T-cell (primary cell): Measurements from ENCODE around the gene UNKL. TPM values are rescaled to one million over a fixed set of nuclear protein-coding genes. Genes with fewer than 3 reads are reported as not detected.
"Not testable (repeated sequence)": the region's sequence is repeated elsewhere in the genome, so short reads cannot be mapped to it uniquely, and the experiment has no call there.

Experiments
- ATAC-seq, 4 experiments: fragments of 200-7000 bp in 3 of 4; fragments of 150-1000 bp in 1 of 4; cut with Tn5 transposase; replicated peaks in 1 of 4; 1 replicate in 3 of 4; 2 replicates in 1 of 4; pipeline ENCODE4 v1.10.0; 2021; ENCODE audit warnings: moderate library complexity in 3 of 4, mild to moderate bottlenecking in 2 of 4, moderate number of reproducible peaks in 1 of 4
- CTCF ChIA-PET, 2 donors: fragments of 300-600 bp; sonication (Branson Sonifier 250); formaldehyde crosslinking; loops; one replicate each; lab custom pipeline; 2022; ENCODE audit warnings: antibody characterized with exemption in 2 of 2; lab: Charles Lee
- POLR2A ChIA-PET, 2 donors: fragments of 300-600 bp; sonication (Branson Sonifier 250); formaldehyde crosslinking; loops; one replicate each; lab custom pipeline; 2022; ENCODE audit warnings: antibody characterized with exemption in 2 of 2; lab: Charles Lee
- DNase-seq, 35 experiments: peaks; one replicate each; pipeline versions ENCODE4 v3.0.0 to v3.0.0-alpha.2; 2013 to 2023
- H3K27ac ChIP-seq: one replicate; pipeline ENCODE4 v1.5.1; 2013; ENCODE audit warnings: low read length
- H3K27me3 ChIP-seq, 2 experiments: replicated peaks in 1 of 2; 1 replicate in 1 of 2; 2 replicates in 1 of 2; pipeline versions ENCODE4 v1.6.1 to v1.7.0; 2013; ENCODE audit warnings: low read length in 1 of 2, mixed read lengths in 1 of 2; ENCODE audit not compliant: control insufficient read depth in 2 of 2, insufficient read depth in 2 of 2; ENCODE audit errors: extremely low read depth in 1 of 2
- H3K36me3 ChIP-seq, 2 donors: 1 replicate in 1 of 2; 2 replicates in 1 of 2; pipeline versions ENCODE4 v1.6.1 to v1.7.0; 2013; ENCODE audit warnings: low read length in 1 of 2; ENCODE audit not compliant: control insufficient read depth in 2 of 2, insufficient read depth in 1 of 2; ENCODE audit errors: extremely low read depth in 1 of 2
- H3K4me1 ChIP-seq, 2 experiments: 1 replicate in 1 of 2; 2 replicates in 1 of 2; pipeline versions ENCODE4 v1.6.1 to v1.7.0; 2013; ENCODE audit warnings: low read length in 2 of 2, mixed read lengths in 1 of 2; ENCODE audit not compliant: insufficient read depth in 2 of 2, control insufficient read depth in 1 of 2; ENCODE audit errors: extremely low read depth in 1 of 2
- H3K4me3 ChIP-seq, 2 donors: 1 replicate in 1 of 2; 2 replicates in 1 of 2; pipeline versions ENCODE4 v1.5.1 to v1.7.0; 2013; ENCODE audit warnings: mild to moderate bottlenecking in 2 of 2, low read length in 1 of 2, moderate library complexity in 1 of 2; ENCODE audit not compliant: control insufficient read depth in 1 of 2; ENCODE audit errors: extremely low read depth in 1 of 2
- H3K9me3 ChIP-seq: 2 replicates; pipeline ENCODE4 v1.7.0; 2013
- H3K27ac Mint-ChIP-seq, 2 donors: one replicate each; pipeline ENCODE4 v1.8.0; 2020 to 2021; ENCODE audit warnings: mild to moderate bottlenecking in 2 of 2, mixed read lengths in 2 of 2
- H3K27me3 Mint-ChIP-seq, 2 donors: one replicate each; pipeline ENCODE4 v1.8.0; 2021 to 2022; ENCODE audit warnings: mixed read lengths in 2 of 2
- H3K36me3 Mint-ChIP-seq: one replicate; pipeline ENCODE4 v1.8.0; 2021; ENCODE audit warnings: mixed read lengths
- H3K4me1 Mint-ChIP-seq, 3 donors: one replicate each; pipeline ENCODE4 v1.8.0; 2020 to 2022; ENCODE audit warnings: mixed read lengths in 3 of 3, mild to moderate bottlenecking in 1 of 3
- H3K4me3 Mint-ChIP-seq, 3 donors: one replicate each; pipeline ENCODE4 v1.8.0; 2020 to 2022; ENCODE audit warnings: mild to moderate bottlenecking in 3 of 3, mixed read lengths in 3 of 3, moderate library complexity in 3 of 3
- H3K9me3 Mint-ChIP-seq, 3 donors: one replicate each; pipeline ENCODE4 v1.8.0; 2020 to 2022; ENCODE audit warnings: mixed read lengths in 3 of 3
- WGBS: methylation state at CpG from one replicate; pipeline ENCODE4 v1.1.5; 2013; ENCODE audit warnings: missing lambda C conversion rate; ENCODE audit not compliant: insufficient coverage; 5-methylcytosine and 5-hydroxymethylcytosine counted together
- total RNA-seq, 35 experiments: library from RNA in 6 of 35; stranded (reverse) in 6 of 35; fragments of 120-200 nt in 1 of 35; gene quantifications; one replicate each; pipeline versions ENCODE4 v1.2.1 to v1.2.4 and lab custom pipeline; 2013 to 2026

UNKL gene
- total RNA-seq, 5 donors from 2014 or later (not counting 1 experiment from before 2014, with no cell fraction given) = 85.3 to 131 (median 113) TPM

DNA sequence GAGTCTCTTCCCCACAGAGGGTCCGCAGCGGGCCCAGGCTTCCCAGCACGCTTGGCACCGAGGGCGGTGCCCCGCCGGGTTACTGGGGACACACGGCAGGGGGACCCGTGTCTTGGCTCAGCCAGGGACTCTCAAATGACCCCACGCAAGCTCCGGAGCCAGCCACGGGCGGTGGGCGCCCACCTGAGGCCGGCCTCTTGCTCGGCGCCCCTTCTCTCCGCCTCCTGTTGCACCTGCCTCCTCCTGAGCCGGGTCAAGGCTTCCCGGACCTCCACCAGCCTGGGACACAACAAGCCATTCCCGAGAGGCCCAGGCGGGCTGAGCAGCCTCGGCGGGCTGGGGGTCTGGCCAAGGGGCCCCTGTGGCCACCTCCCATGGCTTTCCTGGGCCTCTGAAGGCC, 28.2 kb upstream of the UNKL start:
- WGBS = 86% methylated on average over 23 of the region's 24 CpGs
- Mint-ChIP-seq H3K36me3 (no peaks in the 10 kb centered on the region), H3K9me3 (no peaks in the 10 kb centered on the region), H3K4me3 (no peak overlapping the region), H3K27me3 (no peaks in the 10 kb centered on the region), H3K4me1 (no peaks in the 10 kb centered on the region), H3K27ac (no peak overlapping the region)
- no peaks in the 10 kb centered on the region for H3K4me1 ChIP-seq
- ChIA-PET CTCF (no interaction called here), POLR2A (no interaction called here)
- H3K9me3 ChIP-seq = no peaks in the 10 kb centered on the region
- DNase-seq (no peak), ATAC-seq (no peak)
- H3K4me3 ChIP-seq = no peak overlapping the region
- H3K36me3 ChIP-seq = peaks cover 7 to 13% of the 10 kb centered on the region in 2 donors
- H3K27ac ChIP-seq = no peak overlapping the region
- no peaks in the 10 kb centered on the region for H3K27me3 ChIP-seq

DNA sequence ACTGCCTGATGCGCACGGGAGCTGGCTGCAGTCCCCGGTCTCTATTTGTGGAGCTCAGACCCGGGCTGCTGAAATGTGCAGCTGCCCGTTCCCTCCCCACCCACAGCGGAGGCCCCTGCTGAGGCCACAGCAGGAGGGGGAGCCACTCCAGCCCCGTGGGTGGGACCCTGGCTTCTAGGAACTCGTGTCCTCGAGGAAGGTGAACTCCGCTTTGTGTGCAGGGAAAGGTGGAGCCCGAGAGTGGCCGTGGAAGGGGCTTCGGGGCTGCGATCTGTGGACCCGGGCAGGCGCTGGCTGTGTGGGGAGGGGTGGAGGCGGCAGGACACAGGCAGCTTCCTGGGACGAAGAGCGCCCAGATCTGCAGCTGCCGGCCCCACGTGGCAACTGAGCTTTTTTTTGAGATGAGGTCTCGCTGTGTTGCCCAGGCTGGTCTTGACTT, 26.9 kb upstream of the UNKL start:
- WGBS = 87% methylated on average over 16 of the region's 22 CpGs
- ATAC-seq (no peak), DNase-seq (no peak)
- no peaks in the 10 kb centered on the region for H3K4me1 ChIP-seq
- ChIA-PET POLR2A (interaction anchor here in 1 of 2 donors (0.5 kb wide), 1 partner anchor 31 kb away, joined by 3 read pairs; no protein-coding TSS in a partner anchor), CTCF (no interaction called here)
- no peak overlapping the region for H3K27ac ChIP-seq
- H3K36me3 Mint-ChIP-seq = no peaks in the 10 kb centered on the region
- no peak overlapping the region for H3K4me3 ChIP-seq
- H3K27me3 Mint-ChIP-seq = no peaks in the 10 kb centered on the region
- H3K36me3 ChIP-seq = peaks cover 7 to 13% of the 10 kb centered on the region in 2 donors
- no peak overlapping the region for H3K4me3 Mint-ChIP-seq
- H3K9me3 ChIP-seq = no peaks in the 10 kb centered on the region
- no peak overlapping the region for H3K27ac Mint-ChIP-seq
- no peaks in the 10 kb centered on the region for H3K4me1 Mint-ChIP-seq
- H3K27me3 ChIP-seq = no peaks in the 10 kb centered on the region
- H3K9me3 Mint-ChIP-seq = no peaks in the 10 kb centered on the region

DNA sequence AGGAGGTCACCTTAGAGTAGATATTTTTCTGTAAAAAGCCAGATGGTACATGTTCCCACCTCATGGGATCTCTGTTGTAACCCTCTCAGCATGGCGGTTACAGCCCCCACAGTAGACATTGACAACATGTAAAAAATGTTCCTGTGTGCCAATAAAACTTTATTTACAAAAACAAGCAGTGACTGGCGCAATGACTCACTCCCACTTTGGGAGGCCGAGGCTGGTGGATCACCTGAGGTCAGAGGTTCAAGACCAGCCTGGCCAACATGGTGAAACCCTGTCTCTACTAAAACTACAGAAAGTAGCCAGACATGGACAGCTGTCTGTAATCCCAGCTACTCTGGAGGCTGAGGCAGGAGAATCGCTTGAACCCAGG, 25.2 kb upstream of the UNKL start:
- H3K36me3 Mint-ChIP-seq, H3K4me1 Mint-ChIP-seq, H3K4me1 ChIP-seq, H3K36me3 ChIP-seq, H3K4me3 ChIP-seq, H3K27ac ChIP-seq, H3K27me3 ChIP-seq, CTCF ChIA-PET, ATAC-seq, H3K4me3 Mint-ChIP-seq, H3K27me3 Mint-ChIP-seq, H3K9me3 Mint-ChIP-seq, DNase-seq, H3K27ac Mint-ChIP-seq, H3K9me3 ChIP-seq, POLR2A ChIA-PET: not testable (repeated sequence)
- 76% methylated on average over 2 of the region's 4 CpGs for WGBS

DNA sequence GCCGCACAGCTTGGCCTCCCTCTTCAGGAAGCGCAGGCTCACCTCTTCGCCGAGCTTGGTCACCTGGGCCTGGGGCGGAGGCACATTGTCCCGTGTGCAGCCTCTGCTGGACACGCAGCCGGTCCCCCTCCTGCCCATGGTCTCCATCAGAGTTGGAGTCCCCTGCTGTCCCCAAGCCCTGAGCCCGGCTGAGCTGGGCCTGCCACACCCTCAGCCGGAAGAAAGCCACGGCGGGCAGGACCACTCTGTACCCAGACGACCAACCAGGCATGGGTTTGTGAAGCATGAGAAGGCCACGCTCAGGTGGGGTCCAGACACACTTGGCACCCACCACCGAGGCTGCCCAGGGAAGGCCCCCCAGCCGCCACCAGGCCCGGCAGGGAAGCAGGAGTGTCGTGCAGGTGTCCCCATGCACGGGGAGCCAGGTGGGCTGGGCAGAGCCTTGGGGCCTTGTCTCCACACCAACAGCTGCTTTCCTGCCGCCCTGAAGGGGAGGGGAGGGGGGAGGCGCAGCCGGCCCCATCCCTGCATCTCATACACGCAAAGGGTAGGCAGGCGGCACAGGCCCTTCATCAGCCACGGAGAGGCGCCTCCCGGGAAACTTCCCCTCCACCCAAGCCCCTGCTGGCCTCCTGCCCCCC, 24.7 kb upstream of the UNKL start:
- no peaks in the 10 kb centered on the region for H3K9me3 ChIP-seq
- no peaks in the 10 kb centered on the region for H3K27me3 ChIP-seq
- ATAC-seq (no peak), DNase-seq (no peak)
- H3K4me3 Mint-ChIP-seq = no peak overlapping the region
- no peak overlapping the region for H3K4me3 ChIP-seq
- no peak overlapping the region for H3K27ac Mint-ChIP-seq
- 89% methylated on average over 16 of the region's 27 CpGs for WGBS
- no peaks in the 10 kb centered on the region for H3K4me1 ChIP-seq
- ChIA-PET CTCF (no interaction called here), POLR2A (no interaction called here)
- H3K27ac ChIP-seq = no peak overlapping the region
- no peaks in the 10 kb centered on the region for H3K27me3 Mint-ChIP-seq
- H3K9me3 Mint-ChIP-seq = no peaks in the 10 kb centered on the region
- no peaks in the 10 kb centered on the region for H3K36me3 Mint-ChIP-seq
- no peaks in the 10 kb centered on the region for H3K4me1 Mint-ChIP-seq
- H3K36me3 ChIP-seq = peaks cover 0 to 7% of the 10 kb centered on the region in 2 donors

DNA sequence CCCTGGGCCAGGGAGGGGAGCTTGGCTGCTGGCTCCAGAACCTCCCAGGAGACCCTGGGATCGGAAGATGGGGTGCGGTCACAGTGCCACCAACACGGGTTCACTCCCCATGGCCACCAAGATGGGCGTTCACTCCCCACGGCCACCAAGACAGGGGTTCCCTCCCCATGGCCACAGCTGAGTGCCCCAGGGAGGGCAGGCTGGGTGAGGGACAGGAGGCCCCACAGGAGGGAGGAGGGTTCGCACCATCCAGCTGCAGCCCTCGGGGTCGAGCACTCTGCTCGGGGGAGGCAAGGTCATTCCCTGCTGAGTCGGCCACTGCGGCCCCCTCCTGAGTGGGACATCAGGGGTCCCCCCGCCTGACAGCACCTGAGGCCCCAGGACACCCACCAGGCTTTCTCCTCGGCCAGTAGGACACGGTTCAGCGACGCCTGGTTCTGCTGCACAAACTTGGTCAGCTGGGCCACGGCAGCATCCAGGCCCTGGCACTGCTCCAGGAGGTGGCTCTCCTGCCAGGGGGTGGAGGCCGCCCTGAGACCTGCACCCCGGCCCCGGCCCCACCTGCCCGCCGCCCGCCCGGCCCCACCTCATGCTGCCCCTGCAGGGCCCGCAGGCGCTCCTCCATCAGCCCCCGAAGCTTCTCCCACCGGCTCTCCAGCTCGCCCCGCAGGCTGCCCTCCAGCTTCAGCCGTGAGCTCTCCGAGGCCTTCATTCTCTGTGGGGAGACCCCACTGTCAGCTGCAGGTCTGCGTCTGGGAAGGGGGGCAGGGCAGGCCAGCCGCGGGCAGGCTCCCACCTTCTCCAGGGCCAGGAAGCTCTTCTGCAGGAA, 23.9 kb upstream of the UNKL start:
- Mint-ChIP-seq H3K27ac (no peak overlapping the region), H3K4me3 (no peak overlapping the region), H3K27me3 (no peaks in the 10 kb centered on the region), H3K4me1 (no peaks in the 10 kb centered on the region), H3K36me3 (no peaks in the 10 kb centered on the region), H3K9me3 (no peaks in the 10 kb centered on the region)
- Histone ChIP-seq H3K27me3 (no peaks in the 10 kb centered on the region), H3K4me1 (peaks cover 0 to 5% of the 10 kb centered on the region in 2 experiments), H3K9me3 (no peaks in the 10 kb centered on the region), H3K4me3 (no peak overlapping the region), H3K36me3 (peaks cover 0 to 7% of the 10 kb centered on the region in 2 donors), H3K27ac (no peak overlapping the region)
- 90% methylated on average over 28 of the region's 35 CpGs for WGBS
- POLR2A ChIA-PET = no interaction called here
- DNase-seq (no peak), ATAC-seq (no peak)
- CTCF ChIA-PET = no interaction called here

DNA sequence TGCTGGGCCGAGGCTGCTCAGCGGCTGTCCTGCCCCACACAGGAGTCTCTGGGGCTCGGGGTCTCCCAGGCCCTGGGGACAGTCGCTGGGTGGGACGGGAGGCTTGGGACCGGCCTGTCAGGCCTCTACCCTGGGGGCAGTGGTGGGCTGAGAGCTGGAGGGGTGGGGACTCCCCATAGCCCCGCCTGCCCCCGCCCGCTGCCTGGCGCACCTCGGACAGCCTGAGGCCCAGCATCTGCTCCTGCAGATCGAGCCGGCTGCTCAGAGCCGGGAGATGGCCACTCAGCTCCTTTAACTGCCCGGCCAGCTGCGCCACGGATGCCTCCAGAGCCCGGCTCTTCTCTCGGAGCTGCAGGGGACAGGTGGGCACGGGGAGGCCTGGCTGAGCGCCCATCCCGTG, 23.1 kb upstream of the UNKL start:
- no peak overlapping the region for H3K27ac ChIP-seq
- peaks cover 0 to 1% of the 10 kb centered on the region in 2 donors for H3K36me3 ChIP-seq
- 90% methylated on average over 17 of the region's 22 CpGs for WGBS
- no peaks in the 10 kb centered on the region for H3K36me3 Mint-ChIP-seq
- CTCF ChIA-PET = no interaction called here
- no peaks in the 10 kb centered on the region for H3K9me3 ChIP-seq
- peaks cover 0 to 13% of the 10 kb centered on the region in 2 experiments for H3K4me1 ChIP-seq
- H3K27ac Mint-ChIP-seq = no peak overlapping the region
- H3K27me3 Mint-ChIP-seq = no peaks in the 10 kb centered on the region
- no peak overlapping the region for H3K4me3 Mint-ChIP-seq
- H3K4me3 ChIP-seq = no peak overlapping the region
- no peaks in the 10 kb centered on the region for H3K4me1 Mint-ChIP-seq
- no peak for ATAC-seq
- H3K9me3 Mint-ChIP-seq = no peaks in the 10 kb centered on the region
- no peak for DNase-seq
- POLR2A ChIA-PET = no interaction called here
- peaks cover 0 to 2% of the 10 kb centered on the region in 2 experiments for H3K27me3 ChIP-seq
